HCT116 (cell line): ENCODE data around the gene RLN1.

Experiments used
- CTCF ChIP-seq, 3 experiments: fragments of 200-600 bp in 1 of 3; sonication (generic) in 1 of 3; IDR thresholded peaks in 2 of 3; conservative IDR thresholded peaks in 1 of 3; 2 replicates each; pipeline ENCODE4 v1.5.1; 2012 to 2017; ENCODE audit warnings: low read depth in 2 of 3, low read length in 2 of 3, antibody characterized with exemption in 1 of 3, borderline replicate concordance in 1 of 3, control low read depth in 1 of 3, mild to moderate bottlenecking in 1 of 3, mixed read lengths in 1 of 3, mixed run types in 1 of 3, moderate library complexity in 1 of 3; ENCODE audit not compliant: insufficient read depth in 1 of 3
- EZH2 ChIP-seq: fragments of 200-600 bp; sonication (generic); IDR thresholded peaks from 2 replicates; pipeline ENCODE4 v1.6.1; 2017; ENCODE audit warnings: antibody characterized with exemption, mixed run types
- FOSL1 ChIP-seq: IDR thresholded peaks from 2 replicates; pipeline ENCODE4 v1.6.1; 2012; ENCODE audit warnings: low read depth
- JUND ChIP-seq: IDR thresholded peaks from 2 replicates; pipeline ENCODE4 v1.6.1; 2012
- SIN3A ChIP-seq: IDR thresholded peaks from 2 replicates; pipeline ENCODE4 v1.6.1; 2012; ENCODE audit warnings: low read depth
- SP1 ChIP-seq: IDR thresholded peaks from 2 replicates; pipeline ENCODE4 v1.6.1; 2012; ENCODE audit warnings: low read depth

GRCh38 chr9:5361326-5362010, 21.8 kb upstream of the RLN1 start:
- TF ChIP-seq SIN3A (no peak), CTCF (IDR thresholded peaks at IDR 0.05 in 2 of 3, conservative IDR thresholded peaks at IDR 0.05 in 1 of 3; ENCODE audit: borderline replicate concordance in 1 of 3, insufficient read depth in 1 of 3, low read depth in 2 of 3, low read length in 2 of 3) (no peak), JUND (no peak), FOSL1 (no peak), EZH2 (no peak), SP1 (no peak)
